GM19455 (cell line): ENCODE results near the gene WRAP53.

Source experiments
- ATAC-seq: cut with Tn5 transposase; IDR thresholded peaks from one replicate; pipeline ENCODE4 v1.9.1; 2021; ENCODE audit not compliant: unreplicated experiment

The WRAP53 gene

GRCh38 chr17:7740481-7741001 is 52.3 kb downstream of the WRAP53 start:
- no peak for ATAC-seq

GRCh38 chr17:7742729-7743128 is 54.5 kb downstream of the WRAP53 start:
- no peak for ATAC-seq

GRCh38 chr17:7744416-7744815 is 56.1 kb downstream of the WRAP53 start:
- ATAC-seq, result no peak

GRCh38 chr17:7745748-7746470 is 57.6 kb downstream of the WRAP53 start:
- ATAC-seq, result no peak

GRCh38 chr17:7747635-7748071 is 59.4 kb downstream of the WRAP53 start:
- no peak for ATAC-seq

GRCh38 chr17:7748076-7748775 is 59.9 kb downstream of the WRAP53 start:
- ATAC-seq, result no peak

GRCh38 chr17:7750321-7750821 is 62.1 kb downstream of the WRAP53 start:
- ATAC-seq, result no peak
